Non-pigmented ciliary epithelial cell (primary cell): Measurements from ENCODE around the gene OGDH.

Source experiments
- DNase-seq: peaks from one replicate; pipeline ENCODE4 v3.0.0-alpha.2; 2010; ENCODE audit warnings: low read depth

The OGDH gene

DNA sequence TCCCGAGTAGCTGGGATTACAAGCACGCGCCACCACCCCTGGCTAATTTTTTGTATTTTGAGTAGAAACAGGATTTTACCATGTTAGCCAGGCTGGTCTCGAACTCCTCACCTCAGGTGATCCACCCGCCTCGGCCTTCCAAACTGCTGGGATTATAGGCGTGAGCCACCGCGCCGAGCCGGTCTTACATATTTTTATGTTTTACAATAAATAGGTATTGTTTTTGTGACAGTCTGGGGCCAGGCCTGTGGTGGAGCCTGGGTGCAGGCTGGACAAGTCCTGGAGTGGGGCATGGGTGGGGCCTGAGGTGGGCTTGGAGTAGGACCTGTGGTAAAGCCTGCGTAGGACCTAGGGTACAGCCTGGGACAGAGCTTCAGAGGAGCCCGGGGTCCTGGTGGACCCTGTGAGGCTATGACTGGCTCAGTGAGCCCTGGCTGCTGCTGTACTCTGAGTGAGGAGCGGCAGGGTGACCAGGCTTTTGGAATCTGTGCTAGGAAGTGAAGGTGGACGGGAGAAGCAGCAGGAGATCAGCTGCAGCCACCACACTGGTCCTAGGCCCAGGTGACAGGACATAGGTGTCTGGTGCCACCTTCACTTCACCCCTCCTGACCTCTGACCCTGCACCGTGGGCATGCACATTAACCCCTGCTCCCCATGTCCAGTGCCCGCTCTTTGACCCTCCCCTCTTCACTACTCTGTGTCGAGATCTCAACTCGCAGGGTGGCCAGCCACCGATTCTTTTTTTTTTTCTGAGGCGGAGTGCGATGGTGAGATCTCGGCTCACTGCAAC lies 132.6 kb downstream of the OGDH start:
- DNase-seq: no peak

DNA sequence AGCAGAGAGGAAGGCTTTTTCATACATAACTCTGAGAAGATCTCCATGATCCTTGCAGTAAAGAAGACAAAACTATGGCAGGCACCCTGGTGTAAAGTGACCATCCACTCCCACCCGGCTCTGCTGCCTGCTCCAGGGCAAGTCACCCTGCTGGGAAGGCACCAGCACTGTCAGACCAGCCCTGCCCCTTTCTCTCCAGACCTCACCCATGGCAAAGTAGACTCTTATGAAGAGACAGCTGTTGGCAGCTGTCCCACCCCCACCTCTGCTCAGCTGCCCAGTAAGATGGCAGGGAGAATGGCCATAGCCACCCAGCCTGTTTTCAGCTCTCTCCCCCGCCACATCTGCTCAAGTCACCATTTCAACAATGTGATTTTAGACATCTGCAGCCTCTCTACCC lies 133.6 kb downstream of the OGDH start:
- DNase-seq: no peak

DNA sequence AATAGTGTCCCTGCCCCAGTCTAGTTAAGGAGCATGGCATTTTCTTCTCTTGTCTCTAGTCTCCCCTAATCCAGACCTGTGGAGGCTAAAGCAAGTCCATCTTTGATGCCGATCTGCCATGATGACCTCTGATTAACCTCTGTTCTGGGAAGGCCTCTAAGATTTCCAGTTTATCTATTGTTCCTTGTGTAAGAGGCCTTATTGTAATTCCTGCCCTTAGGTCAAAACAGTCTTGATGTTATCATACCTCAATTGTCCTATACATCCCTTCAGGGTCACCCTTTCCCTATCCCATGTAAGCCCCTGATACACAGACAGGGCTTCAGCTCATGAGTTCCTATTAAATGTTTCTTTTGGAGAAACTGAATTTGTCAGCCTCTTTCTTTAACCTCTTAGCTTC lies 137.3 kb downstream of the OGDH start:
- no peak for DNase-seq

DNA sequence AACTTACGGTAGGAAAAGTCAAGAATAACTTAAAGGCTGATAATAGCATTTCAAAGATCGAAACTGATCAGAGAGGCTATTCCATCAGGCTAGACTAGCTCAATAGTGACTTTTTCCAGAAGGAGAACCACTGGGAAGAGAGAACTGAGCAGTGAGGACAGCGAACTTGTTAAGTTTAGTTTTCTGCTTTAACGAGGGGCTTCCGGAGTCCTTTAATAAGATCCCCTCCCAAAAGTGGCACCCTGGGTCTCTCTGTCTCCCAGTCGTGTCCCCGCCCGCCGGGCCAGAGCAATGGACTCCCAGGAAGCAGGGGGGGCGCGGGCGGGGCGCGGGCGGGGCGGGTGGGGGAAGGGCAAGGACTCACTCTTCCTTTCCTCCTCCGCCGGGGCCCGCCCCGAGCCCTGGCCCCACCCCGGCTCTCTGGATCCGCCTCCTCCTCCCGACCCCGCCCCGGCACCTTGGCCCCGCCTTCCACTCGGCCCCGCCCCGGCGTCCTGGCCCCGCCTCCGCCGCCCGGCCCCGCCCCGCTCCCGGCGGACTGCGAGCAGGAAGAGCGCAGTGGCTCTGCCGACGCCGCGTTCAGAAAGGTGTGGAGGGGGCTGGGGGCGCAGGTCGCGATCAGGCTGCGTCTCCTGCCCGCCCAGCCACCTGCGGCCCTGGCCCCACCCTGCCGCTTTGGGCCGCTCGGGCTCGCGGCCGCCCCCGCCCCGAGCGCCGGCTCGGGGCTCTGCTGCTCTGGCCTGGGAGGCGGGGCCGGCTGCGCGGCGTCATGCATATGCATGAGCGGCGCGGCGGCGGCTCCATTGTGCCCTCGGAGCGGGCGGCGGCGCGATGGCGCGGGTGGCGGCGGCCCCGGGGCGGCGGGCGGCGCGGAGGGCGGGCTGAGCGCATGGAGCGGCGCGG lies 141.9 kb downstream of the OGDH start, which contains the start of gene ZMIZ2:
ZMIZ2 (plus strand) TSS at position 803 of the 903 bp plus-strand sequence. CDS start 7,403 bp downstream, outside the sequence.
- no peak for DNase-seq

DNA sequence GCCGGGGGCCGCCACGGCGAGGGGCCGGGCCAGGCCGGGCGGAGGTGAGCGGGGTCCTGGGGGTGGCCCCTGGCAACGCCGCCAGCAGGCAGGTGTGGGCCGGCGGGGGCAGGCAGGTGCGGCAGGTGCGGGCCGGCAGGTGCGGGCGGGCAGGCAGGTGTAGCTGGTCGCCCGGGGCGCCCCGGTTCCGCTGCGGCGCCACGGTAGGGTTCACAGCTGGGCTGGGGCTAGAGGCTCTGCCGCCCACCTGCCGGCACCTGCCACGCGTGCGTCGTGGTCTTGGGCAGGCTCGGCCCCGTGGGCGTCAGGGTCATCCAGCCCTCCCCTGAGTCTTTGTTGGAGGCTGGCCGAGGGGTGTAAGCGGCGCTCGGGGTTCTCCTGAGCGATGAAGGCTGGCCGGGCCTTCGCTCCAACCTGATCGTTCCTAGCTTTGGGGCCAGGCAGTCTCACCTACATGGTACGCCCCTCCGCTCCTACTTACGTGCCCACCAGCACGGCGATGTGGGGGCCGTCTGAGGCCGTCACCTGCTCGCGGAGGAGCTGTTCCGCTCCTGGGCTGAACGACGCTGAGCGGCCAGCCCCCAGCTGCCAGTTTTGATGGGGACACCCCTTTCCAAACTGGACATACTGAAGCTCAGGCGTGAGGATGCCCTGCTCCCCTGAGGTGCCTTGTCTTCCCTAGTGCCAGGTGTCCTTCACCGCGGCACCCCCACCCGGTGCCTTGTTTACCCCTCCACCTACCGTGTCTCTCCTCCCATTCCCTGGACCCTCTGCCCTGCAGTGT lies 142.7 kb downstream of the OGDH start:
- DNase-seq: no peak

DNA sequence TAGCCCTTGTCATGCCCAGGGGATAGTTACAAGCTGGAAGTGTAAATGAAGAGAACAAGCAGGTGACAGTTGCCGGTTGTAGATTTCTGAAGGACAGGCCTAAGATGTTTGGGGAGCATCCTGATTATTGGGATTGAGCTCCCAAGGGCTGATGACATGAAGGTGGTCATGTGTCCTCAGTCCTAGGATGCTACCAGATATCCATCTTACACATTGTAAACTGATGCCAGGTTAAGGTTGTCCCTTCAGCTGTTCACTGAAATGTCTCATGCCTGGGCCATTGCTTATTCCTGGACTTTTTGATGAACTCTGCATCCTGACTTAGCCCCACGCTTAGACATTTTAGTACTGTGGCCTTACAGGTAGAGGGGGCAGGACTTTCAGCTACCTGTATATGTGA lies 143.6 kb downstream of the OGDH start:
- no peak for DNase-seq

DNA sequence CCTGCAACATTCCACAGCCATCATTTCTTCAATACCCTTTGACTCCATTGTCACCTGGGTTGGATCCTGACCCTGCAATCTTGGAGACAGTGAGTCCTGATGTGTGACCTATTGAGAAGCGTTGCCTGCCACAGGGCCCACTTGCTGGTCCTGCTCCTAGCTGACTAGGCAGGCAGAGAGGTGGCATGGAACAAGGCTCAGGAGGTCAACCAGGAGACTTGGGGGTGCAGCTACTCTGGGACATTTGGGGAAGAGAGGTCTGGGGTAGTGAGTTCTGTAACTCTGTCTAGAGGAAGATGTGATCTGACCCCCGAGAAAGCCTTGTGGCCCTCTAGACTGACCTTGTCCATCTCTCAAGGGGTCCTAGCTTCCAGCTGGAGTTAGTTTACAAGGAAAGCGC lies 144.0 kb downstream of the OGDH start:
- no peak for DNase-seq

DNA sequence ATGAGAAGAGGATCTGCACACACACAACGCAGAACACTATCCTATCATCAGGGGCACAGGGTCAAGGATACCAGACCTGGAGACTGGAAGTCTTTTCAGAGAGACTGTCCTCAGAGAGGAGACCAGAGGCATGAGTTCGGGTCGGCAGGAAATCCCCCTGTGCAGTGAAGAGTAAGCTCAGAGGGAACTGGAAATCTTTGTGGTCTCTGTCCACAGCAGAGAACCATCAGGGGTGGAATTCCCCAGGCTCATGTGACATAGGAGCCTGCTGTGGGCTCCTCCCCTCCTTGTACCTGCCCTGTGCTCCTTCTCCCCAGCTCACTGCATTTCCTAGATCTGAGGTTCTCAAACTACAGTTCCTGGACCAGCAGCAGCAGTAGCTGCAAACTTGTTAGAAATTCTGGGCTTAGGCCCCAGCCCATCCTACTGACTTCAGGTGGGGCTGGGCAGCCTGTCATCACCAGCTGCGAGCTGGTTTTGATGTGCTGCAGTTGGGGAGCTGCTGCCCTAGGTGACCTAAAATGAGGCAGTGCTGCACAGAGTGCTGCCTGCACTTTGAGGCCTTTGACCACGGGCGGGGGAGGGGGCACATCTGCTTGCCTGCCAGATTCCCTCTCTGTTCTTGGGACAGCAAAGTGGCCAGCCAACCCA lies 144.6 kb downstream of the OGDH start:
- no peak for DNase-seq

DNA sequence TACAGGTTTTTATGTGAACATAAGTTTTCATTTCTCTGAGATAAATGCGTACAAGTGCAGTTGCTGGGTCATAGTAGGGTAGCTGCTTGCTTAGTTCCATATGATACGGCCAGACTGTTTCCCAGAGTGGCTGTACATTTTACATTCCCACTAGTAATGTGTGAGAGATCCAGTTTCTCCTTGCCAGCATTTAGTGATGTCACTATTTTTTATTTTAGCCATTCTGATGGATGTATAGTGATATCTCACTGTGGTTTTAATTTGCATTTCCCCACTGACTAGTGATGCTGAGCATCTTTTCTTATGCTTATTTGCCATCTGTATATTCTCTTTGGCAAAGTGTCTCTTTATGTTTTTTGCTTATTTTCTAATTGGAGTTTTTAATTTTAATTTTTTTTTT lies 146.4 kb downstream of the OGDH start:
- DNase-seq: no peak

DNA sequence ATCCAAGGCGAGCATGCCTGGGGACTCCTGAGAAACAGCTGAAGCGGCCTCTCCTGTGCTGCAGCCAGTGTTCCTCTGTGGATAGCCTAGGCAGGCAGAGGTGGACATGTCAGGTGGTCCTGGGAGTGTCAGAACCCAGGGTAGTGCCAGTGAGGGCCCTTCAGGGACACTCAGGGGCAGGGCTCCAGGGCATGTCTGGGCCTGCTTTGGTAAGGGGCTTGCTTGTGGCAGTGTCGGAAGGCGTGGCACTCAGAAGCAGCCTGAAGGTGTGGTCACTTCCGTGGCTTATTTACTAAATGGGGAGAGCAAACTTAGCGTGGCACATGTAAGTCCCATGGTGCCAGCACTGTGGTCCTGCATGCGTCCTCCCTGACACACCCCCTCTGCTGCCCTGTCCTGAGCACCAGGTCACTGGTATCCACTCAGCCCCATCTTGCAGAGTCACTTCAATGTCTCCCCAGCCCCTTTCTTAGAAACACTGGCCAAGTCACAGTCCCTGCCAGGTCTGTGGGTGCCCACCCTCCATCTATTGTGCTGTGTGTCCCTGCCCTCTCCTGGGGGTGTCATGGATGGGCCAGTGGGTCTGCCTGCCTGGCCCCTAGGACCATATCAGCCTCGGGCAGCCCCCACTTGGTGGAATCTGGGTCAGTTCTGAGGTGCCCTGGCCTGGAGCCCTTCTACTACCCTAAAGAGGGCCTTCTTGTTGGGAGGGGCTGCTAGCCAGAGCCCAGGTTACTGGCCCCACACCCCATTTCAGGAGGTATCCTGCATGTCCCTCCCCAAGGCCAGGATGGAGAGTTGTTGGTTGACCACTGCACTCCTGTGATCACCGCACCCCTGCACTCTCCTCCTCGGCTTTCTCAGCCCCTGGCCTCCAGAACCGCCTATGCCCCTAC lies 148.6 kb downstream of the OGDH start:
- DNase-seq: no peak

DNA sequence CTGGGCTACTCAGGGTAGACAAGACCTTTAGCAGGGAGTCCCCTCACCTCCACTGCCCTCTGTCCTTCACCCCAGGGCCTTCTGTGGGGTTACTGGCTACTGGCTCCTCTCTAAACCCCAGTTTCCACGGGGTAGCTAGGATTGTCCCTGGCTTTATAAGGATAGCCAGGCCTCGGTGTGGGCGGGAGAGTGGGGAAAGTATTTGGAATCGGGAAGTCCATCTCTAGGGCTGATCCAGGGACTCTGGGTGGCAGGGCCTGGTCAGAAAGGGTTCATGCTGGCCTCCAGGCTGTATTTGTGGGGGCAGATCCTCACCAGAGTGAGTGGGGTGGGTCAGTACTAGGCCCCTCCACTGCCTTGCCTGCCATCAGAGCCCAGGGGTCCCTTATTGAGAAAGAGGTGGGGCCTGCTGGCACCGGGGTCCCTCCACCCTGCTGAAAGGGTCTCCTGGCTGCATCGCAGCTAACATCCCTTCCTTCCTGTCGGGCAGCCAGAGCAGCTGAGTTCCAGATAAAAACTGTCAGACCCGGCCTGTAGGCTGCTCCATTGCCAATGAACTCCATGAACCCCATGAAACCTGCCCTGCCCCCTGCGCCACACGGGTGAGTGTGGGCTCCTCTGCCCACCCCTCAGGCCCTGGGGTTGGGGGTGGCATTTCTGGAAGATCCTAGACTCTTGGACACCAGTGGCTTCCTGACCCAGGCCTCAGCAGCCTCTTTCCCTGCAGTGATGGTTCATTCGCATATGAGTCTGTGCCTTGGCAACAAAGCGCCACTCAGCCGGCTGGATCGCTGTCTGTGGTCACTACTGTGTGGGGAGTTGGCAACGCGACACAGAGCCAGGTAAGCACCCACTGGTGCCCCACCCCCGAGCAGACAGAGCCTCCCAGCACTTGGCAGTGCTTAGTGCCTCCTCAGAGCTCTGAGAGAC lies 149.5 kb downstream of the OGDH start:
- no peak for DNase-seq

DNA sequence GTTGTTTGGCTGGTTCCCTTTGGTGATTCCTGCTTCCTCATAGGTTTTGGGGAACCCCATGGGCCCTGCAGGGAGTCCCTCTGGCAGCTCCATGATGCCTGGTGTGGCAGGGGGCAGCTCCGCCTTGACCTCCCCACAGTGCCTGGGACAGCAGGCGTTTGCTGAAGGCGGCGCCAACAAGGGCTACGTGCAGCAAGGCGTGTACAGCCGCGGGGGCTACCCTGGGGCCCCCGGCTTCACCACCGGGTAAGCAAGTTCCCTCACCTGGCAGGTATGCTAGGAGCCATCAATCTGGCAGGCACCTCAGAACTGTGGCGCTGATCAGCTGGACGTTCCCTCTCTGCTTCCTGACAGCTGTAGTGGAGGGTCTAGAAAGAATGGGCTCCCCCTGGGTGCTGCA lies 150.5 kb downstream of the OGDH start:
- DNase-seq: no peak

DNA sequence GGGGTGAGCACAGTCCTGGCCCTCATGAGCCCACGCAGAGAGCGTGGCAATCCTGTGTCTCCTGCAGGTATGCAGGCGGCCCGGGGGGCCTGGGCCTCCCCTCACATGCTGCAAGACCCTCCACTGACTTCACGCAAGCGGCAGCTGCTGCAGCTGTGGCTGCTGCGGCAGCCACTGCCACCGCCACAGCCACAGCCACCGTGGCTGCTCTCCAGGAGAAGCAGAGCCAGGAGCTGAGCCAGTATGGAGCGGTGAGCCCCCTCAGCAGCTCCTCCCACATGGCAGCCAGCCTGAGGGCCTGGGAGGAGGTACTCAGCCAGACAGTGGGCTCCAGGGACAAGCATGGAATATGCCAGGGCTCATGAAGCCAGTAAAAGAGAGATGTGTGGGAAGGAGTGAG lies 150.9 kb downstream of the OGDH start:
- DNase-seq: no peak

DNA sequence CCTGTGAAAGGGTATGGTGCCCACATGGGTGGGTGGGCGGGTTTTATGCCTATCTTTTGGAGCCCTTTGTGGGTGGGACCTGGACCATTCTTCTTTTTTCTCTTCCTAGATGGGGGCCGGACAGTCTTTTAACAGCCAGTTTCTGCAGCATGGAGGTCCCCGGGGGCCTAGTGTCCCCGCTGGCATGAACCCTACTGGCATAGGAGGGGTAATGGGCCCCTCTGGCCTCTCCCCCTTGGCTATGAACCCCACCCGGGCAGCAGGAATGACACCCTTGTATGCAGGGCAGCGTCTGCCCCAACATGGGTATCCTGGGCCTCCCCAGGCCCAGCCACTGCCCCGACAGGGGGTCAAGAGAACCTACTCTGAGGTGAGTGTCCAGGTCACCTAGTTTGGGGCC lies 151.3 kb downstream of the OGDH start:
- DNase-seq: no peak
